T-helper 2 cell (primary cell): ENCODE results near the gene TOMM40.
A peak's percentile ranks its signal among the peaks of the same experiment; 100 is the strongest.
"Not testable (repeated sequence)": the region's sequence is repeated elsewhere in the genome, so short reads cannot be mapped to it uniquely, and the experiment has no call there.

ENCODE experiments used
- DNase-seq, 5 experiments: peaks; one replicate each; pipeline versions ENCODE4 v3.0.0 to v3.0.0-alpha.2; 2012 to 2022

Gene TOMM40

DNA sequence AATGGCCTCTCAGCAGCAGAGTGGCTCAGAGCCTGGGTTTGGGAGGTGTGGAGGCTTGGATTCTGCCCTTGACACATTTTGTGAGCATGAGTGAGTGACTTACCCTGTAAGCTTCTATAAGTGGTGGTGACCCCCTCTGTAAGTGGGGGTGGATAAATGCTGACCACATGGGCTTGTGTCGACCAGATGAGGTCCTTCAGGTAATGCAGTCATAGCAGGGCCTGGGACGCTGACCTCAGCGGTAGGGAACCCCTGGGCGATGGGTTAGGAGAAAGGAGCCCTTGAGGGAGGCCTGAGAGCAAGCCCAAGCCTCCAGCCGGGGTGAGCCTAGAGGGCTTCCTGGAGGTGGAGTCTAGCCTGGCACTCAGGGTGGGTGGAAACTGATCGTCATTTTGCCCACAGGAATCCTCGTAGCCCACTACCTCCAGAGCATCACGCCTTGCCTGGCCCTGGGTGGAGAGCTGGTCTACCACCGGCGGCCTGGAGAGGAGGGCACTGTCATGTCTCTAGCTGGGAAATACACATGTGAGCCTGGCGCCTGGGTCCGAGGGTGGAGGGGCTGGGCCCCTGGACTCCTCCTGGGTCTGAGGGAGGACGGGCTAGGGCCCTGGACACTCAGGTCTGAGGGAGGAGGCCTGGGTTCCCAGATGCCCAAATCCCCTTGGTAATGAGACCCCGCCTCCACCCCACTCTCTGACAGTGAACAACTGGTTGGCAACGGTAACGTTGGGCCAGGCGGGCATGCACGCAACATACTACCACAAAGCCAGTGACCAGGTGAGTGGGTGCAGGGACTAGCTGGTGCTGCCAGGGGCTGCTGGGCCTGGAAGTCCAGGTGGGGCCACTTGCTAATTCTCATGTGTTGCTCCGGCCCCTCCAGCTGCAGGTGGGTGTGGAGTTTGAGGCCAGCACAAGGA lies 9.5 kb downstream of the TOMM40 start:
- no peak for DNase-seq

DNA sequence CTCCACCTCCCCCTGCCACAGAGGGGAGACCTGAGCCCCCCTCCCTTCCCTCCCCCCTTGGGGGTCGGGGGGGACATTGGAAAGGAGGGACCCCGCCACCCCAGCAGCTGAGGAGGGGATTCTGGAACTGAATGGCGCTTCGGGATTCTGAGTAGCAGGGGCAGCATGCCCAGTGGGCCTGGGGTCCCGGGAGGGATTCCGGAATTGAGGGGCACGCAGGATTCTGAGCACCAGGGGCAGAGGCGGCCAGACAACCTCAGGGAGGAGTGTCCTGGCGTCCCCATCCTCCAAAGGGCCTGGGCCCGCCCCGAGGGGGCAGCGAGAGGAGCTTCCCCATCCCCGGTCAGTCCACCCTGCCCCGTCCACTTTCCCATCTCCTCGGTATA lies 12.2 kb downstream of the TOMM40 start:
- no peak for DNase-seq

DNA sequence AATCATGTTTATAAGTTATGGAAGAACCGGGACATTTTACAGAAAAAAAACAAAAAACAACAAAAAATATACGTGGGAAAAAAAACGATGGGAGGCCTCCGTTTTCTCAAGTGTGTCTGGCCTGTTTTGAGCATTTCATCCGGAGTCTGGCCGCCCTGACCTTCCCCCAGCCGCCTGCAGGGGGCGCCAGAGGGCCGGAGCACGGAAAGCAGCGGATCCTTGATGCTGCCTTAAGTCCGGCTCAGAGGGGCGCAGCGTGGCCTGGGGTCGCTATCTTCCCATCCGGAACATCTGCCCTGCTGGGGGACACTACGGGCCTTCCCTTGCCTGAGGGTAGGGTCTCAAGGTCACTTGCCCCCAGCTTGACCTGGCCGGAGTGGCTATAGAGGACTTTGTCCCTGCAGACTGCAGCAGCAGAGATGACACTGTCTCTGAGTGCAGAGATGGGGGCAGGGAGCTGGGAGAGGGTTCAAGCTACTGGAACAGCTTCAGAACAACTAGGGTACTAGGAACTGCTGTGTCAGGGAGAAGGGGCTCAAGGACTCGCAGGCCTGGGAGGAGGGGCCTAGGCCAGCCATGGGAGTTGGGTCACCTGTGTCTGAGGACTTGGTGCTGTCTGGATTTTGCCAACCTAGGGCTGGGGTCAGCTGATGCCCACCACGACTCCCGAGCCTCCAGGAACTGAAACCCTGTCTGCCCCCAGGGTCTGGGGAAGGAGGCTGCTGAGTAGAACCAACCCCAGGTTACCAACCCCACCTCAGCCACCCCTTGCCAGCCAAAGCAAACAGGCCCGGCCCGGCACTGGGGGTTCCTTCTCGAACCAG lies 12.8 kb downstream of the TOMM40 start:
- peak; percentile 38 to 68 (median 60) for DNase-seq

DNA sequence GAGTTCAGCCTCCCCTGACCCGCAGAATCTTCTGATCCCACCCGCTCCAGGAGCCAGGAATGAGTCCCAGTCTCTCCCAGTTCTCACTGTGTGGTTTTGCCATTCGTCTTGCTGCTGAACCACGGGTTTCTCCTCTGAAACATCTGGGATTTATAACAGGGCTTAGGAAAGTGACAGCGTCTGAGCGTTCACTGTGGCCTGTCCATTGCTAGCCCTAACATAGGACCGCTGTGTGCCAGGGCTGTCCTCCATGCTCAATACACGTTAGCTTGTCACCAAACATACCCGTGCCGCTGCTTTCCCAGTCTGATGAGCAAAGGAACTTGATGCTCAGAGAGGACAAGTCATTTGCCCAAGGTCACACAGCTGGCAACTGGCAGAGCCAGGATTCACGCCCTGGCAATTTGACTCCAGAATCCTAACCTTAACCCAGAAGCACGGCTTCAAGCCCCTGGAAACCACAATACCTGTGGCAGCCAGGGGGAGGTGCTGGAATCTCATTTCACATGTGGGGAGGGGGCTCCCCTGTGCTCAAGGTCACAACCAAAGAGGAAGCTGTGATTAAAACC lies 13.5 kb downstream of the TOMM40 start:
- DNase-seq = no peak

DNA sequence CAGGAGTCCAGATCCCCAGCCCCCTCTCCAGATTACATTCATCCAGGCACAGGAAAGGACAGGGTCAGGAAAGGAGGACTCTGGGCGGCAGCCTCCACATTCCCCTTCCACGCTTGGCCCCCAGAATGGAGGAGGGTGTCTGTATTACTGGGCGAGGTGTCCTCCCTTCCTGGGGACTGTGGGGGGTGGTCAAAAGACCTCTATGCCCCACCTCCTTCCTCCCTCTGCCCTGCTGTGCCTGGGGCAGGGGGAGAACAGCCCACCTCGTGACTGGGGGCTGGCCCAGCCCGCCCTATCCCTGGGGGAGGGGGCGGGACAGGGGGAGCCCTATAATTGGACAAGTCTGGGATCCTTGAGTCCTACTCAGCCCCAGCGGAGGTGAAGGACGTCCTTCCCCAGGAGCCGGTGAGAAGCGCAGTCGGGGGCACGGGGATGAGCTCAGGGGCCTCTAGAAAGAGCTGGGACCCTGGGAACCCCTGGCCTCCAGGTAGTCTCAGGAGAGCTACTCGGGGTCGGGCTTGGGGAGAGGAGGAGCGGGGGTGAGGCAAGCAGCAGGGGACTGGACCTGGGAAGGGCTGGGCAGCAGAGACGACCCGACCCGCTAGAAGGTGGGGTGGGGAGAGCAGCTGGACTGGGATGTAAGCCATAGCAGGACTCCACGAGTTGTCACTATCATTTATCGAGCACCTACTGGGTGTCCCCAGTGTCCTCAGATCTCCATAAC lies 14.5 kb downstream of the TOMM40 start, which contains the start of gene APOE:
APOE (plus strand) TSS at position 360 of the 724 bp plus-strand sequence. CDS start 829 bp downstream, outside the sequence.
- DNase-seq = no peak

DNA sequence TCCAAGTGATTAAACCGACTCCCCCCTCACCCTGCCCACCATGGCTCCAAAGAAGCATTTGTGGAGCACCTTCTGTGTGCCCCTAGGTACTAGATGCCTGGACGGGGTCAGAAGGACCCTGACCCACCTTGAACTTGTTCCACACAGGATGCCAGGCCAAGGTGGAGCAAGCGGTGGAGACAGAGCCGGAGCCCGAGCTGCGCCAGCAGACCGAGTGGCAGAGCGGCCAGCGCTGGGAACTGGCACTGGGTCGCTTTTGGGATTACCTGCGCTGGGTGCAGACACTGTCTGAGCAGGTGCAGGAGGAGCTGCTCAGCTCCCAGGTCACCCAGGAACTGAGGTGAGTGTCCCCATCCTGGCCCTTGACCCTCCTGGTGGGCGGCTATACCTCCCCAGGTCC lies 16.6 kb downstream of the TOMM40 start:
- DNase-seq = no peak

DNA sequence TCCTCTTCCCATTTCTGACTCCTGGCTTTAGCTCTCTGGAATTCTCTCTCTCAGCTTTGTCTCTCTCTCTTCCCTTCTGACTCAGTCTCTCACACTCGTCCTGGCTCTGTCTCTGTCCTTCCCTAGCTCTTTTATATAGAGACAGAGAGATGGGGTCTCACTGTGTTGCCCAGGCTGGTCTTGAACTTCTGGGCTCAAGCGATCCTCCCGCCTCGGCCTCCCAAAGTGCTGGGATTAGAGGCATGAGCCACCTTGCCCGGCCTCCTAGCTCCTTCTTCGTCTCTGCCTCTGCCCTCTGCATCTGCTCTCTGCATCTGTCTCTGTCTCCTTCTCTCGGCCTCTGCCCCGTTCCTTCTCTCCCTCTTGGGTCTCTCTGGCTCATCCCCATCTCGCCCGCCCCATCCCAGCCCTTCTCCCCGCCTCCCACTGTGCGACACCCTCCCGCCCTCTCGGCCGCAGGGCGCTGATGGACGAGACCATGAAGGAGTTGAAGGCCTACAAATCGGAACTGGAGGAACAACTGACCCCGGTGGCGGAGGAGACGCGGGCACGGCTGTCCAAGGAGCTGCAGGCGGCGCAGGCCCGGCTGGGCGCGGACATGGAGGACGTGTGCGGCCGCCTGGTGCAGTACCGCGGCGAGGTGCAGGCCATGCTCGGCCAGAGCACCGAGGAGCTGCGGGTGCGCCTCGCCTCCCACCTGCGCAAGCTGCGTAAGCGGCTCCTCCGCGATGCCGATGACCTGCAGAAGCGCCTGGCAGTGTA lies 17.2 kb downstream of the TOMM40 start:
- no peak for DNase-seq

DNA sequence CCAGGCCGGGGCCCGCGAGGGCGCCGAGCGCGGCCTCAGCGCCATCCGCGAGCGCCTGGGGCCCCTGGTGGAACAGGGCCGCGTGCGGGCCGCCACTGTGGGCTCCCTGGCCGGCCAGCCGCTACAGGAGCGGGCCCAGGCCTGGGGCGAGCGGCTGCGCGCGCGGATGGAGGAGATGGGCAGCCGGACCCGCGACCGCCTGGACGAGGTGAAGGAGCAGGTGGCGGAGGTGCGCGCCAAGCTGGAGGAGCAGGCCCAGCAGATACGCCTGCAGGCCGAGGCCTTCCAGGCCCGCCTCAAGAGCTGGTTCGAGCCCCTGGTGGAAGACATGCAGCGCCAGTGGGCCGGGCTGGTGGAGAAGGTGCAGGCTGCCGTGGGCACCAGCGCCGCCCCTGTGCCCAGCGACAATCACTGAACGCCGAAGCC lies 17.8 kb downstream of the TOMM40 start:
- DNase-seq = no peak

DNA sequence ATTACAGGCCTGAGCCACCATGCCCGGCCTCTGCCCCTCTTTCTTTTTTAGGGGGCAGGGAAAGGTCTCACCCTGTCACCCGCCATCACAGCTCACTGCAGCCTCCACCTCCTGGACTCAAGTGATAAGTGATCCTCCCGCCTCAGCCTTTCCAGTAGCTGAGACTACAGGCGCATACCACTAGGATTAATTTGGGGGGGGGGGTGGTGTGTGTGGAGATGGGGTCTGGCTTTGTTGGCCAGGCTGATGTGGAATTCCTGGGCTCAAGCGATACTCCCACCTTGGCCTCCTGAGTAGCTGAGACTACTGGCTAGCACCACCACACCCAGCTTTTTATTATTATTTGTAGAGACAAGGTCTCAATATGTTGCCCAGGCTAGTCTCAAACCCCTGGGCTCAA lies 18.7 kb downstream of the TOMM40 start:
- DNase-seq = no peak

DNA sequence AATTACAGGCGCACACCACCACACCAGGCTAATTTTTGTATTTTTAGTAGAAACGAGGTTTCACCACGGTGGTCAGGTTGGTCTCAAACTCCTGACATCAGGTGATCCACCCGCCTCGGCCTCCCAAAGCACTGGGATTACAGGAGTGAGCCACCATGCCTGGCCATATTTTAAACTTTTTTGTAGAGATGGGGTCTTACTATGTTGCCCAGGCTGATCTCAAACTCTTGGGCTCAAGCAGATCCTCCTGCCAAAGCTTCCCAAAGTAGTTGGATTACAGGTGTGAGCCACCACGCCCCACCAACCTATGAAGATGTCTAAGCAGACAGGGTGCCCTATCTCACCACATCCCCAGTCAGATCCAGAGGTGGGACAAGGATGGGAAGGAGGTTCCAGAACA lies 20.8 kb downstream of the TOMM40 start:
- not testable (repeated sequence) for DNase-seq

DNA sequence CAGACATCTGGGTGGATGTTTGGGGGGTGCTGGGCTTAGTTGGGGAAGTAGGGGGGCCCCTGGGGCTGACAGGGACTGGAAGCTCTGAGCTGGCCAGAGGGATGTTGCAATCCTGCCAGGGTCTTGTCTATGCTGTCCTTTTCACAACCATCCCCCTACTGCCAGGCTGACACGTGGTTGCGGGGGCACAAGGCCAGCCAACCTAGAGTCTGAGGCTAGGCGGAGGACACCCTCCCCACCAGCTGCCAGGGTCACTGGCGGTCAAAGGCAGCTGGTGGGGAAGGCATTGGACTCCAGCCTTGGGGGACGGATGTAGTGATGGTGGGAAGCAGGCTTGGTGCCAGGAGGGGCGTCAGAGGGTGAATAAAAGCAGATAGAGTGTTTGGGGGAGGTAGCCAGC lies 21.8 kb downstream of the TOMM40 start:
- DNase-seq = no peak

DNA sequence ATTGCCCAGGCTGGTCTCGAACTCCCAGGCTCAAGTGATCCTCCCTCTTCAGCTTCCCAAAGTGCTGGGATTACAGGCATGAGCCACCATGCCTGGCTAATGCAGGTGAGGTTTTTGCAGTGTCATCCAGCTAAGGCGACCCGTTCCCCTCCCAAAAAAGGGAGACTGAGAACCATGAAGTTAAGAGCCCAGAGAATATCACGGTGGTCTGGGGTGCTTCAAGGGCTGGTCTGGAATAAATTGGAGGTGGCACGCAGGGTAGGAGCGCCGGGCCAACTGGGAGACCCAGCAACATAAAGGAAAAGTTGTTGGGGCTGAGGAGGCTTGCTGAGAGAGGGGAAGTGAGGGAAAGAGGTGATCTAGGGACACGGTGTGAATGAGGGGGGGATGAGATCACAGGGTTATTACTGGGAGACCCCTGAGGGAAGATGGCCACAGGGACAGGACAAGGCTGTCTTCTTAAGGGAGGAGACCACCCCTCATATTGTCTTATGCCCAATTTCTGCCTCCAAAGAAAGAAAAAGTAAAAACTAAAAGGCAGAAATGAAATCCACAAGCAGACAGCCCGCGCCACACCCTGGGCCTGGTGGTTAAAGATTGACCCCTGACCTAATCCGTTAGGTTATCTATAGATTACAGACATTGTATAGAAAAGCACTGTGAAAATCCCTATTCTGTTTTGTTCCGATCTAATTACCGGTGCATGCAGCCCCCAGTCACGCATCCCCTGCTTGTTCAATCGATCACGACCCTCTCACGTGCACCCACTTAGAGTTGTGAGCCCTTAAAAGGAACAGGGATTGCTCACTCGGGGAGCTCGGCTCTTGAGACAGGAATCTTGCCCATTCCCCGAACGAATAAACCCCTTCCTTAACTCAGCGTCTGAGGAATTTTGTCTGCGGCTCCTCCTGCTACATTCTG lies 22.7 kb downstream of the TOMM40 start:
- not testable (repeated sequence) for DNase-seq

DNA sequence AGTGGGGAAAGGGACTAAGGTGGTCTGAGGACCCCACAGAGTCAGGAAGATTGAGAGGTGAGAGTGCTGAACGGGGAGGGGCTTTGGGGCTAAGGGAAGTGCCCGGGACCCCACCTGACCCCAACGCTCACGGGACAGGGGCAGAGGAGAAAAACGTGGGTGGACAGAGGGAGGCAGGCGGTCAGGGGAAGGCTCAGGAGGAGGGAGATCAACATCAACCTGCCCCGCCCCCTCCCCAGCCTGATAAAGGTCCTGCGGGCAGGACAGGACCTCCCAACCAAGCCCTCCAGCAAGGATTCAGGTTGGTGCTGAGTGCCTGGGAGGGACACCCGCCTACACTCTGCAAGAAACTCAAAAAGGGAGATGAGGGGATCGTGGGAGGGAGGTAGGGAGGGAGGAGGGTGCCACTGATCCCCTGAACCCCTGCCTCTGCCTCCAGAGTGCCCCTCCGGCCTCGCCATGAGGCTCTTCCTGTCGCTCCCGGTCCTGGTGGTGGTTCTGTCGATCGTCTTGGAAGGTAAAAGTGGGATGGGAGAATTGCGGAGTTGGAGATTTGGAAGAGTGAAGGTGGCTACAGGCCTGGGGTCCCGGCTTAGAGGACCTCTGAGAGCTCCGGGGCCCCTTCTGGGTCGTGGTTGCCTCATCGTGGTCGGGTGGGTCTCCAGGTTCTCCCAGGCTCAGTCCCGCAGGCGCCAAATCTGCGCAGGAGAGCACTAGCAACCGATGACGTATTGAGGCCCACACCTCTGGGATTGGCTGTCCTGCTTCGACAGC lies 23.6 kb downstream of the TOMM40 start, which contains the start of gene APOC1:
APOC1 (plus strand) TSS at position 176 of the 774 bp plus-strand sequence; CDS start at position 460, 284 bp downstream.
- peak; percentile 29 to 87 (median 66) for DNase-seq

DNA sequence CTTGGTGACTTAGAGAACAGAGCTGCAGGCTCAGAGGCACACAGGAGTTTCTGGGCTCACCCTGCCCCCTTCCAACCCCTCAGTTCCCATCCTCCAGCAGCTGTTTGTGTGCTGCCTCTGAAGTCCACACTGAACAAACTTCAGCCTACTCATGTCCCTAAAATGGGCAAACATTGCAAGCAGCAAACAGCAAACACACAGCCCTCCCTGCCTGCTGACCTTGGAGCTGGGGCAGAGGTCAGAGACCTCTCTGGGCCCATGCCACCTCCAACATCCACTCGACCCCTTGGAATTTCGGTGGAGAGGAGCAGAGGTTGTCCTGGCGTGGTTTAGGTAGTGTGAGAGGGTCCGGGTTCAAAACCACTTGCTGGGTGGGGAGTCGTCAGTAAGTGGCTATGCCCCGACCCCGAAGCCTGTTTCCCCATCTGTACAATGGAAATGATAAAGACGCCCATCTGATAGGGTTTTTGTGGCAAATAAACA lies 33.2 kb downstream of the TOMM40 start:
- no peak for DNase-seq

DNA sequence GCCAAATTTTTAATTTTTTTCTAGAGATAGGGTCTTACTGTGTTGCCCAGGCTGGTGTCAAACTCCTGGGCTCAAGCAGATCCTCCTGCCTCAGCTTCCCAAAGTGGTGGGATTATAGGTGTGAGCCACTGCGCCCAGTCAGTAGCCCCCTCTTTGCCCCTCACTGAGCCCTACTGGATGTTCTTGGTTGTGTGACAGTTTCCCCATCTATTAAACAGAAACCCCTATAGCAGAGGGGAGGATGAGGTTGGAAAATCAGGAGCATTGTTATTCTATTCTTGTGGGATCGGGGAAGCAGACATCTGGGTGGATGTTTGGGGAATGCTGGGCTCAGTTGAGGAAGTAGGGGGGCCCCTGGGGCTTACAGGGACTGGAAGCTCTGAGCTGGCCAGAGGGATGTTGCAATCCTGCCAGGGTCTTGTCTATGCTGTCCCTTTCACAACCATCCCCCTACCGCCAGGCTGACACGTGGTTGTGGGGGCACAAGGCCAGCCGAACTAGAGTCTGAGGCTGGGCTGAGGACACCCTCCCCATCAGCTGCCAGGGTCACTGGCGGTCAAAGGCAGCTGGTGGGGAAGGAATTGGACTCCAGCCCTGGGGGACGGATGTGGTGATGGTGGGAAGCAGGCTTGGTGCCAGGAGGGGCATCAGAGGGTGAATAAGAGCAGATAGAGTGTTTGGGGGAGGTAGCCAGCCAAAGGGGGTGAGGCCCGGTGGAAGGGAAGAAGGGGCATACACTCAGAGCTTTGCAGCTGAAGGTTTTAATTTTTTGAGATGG lies 34.2 kb downstream of the TOMM40 start:
- no peak for DNase-seq

DNA sequence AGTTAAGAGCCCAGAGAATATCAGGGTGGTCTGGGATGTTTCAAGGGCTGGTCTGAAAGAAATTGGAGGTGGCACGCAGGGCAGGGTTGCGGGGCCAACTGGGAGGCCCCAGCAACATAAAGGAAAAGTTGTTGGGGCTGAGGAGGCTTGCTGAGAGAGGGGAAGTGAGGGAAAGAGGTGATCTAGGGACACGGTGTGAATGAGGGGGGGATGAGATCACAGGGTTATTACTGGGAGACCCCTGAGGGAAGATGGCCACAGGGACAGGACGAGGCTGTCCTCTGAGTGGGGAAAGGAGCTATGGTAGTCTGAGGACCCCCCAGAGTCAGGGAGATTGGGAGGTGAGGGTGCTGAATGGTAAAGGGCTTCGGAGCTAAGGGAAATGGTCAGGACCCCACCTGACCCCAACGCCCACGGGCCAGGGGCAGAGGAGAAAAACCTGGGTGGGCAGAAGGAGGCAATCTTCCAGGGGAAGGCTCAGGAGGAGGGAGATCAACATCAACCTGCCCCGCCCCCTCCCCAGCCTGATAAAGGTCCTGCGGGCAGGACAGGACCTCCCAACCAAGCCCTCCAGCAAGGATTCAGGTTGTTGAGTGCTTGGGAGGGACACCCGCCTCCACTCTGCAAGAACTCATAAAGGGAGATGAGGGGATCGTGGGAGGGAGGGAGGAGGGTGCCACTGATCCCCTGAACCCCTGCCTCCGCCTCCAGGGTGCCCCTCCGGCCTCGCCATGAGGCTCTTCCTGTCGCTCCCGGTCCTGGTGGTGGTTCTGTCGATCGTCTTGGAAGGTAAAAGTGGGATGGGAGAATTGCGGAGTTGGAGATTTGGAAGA lies 35.4 kb downstream of the TOMM40 start:
- not testable (repeated sequence) for DNase-seq

DNA sequence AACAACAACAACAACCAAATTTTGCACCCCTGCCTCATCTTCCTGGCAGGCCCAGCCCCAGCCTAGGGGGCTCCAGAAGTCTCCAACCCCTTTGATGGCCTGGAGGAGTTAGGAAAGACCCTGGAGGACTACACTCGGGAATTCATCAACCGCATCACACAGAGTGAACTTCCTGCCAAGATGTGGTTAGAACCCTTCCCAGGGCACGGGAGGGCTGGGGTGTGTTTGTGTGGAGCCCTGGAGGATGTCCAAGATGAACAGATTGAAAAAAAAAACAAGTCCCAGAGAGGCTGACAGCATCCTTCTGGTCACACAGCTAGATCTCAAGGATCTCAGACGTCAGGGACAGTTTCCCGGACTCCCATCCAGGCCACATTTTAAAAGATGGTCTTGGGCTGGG lies 36.7 kb downstream of the TOMM40 start:
- DNase-seq = no peak

DNA sequence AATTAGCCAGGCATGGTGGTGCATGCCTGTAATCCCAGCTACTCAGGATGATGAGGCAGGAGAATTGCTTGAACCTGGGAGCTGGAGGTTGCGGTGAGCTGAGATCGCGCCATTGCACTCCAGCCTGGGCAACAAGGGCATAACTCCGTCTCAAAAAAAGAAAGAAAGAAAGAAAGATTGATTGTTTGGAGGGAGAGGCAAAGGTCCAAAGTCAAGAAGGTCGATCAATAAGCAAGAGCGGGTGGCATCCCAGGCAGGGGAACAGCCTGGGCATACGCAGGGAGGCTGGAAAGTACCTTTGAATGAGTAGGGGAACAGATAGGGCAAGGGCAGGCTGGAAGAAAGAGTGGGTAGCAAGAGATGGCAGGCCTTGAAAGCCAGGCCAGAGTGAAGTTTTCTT lies 39.0 kb downstream of the TOMM40 start:
- no peak for DNase-seq
